ENCODE data around the gene TTC39B.

Gene TTC39B

DNA sequence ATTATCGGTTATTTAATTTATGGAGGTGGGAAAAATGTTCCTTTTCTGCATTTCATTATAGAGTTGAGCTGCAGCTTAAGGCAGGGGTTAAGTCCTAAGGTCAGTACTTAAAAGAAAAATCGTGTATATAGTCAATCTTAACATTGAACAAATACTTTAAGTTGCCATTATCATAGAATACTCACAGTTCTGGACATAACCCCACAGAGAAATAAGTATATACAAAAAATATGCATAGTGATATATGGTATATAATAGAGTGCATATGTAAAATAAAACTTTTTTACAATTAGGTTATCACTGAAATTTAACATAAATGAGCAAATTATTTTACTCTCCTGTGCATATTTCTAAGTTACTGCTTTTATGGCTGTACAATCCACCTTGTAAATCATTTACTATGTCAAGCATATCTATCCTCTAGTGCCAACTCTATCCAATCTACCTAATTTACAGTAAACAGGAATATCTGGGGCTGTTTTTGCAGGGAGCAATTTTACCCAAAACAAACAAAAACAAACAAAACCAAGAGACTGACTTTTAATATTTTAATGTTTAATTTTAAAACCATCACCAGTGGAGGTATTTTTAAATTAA lies 28.8 kb downstream of the TTC39B start:
- DNase-seq (ENCODE audit: insufficient read length, low spot score) (no peak), FAIRE-seq (no peak)
- TF ChIP-seq CTCF (IDR thresholded peaks at IDR 0.05; ENCODE audit: insufficient read depth, missing control alignments) = no peak

DNA sequence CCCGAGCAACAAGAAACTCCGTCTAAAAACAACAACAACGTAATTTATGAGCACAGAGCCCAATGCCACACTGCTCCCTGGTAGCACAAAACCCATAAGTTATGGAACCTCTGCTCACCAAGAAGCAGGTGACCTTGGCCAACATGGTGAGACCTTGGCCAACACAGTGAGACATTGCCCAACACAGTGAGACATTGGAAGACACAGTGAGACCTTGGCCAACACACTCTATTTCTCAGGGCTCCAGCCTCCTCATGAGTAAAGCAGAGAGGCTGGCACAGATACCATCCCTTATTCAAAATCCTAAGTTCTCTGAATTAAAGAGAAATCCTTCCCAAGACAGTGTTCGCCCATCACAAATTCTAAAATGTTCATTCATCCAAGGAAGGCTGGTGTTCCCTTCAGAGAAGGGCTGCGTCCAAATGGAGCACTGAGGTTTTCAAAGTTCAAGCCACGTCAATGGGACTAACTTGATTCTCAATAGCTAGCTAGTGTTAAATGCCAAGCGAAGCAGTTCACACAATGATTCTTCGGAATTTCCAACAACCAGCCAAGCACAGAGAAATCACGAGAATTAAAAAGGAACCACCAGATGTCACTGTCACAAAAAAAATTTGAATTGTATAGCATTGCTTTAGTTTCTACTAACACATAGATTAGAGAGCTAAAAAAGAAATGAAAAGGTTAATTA lies 29.5 kb downstream of the TTC39B start:
- FAIRE-seq = peak; percentile 75

DNA sequence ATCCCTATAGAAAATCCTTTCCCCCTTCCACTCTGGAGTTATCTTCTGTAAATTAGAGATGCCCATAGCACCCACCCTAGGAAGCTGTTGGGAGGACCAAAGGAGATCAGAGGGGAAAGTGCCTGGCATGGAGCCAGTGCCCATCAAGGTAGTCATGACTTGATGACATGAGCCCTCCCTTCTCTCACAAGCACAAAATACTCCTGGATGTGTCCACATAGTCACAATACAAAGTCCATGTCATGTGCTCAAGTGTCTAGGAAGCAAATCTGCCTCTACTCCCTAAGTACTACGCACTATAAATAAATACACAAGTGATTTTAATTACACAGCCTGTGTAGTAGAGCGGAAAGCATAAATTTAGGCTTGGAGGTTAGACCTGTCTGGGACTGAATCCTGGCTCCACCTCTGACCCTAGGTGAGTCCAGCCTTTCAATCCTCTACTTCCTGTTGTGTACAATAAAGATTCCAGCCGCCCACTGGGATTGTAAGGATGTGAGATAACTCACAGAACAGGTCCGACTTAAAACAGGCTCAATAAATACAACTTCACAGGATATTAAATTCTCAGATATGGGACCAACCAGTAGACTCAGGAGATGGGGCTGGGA lies 30.6 kb downstream of the TTC39B start:
- FAIRE-seq = no peak
- TF ChIP-seq CTCF (IDR thresholded peaks at IDR 0.05; ENCODE audit: insufficient read depth, missing control alignments) = no peak
- DNase-seq (ENCODE audit: insufficient read length, low spot score) = no peak

More for the DNA sequence above, 29.5 kb downstream of the TTC39B start:
- no peak for DNase-seq (ENCODE audit: insufficient read length, low spot score)
- TF ChIP-seq CTCF (IDR thresholded peaks at IDR 0.05; ENCODE audit: insufficient read depth, missing control alignments) = peak; percentile 43

DNA sequence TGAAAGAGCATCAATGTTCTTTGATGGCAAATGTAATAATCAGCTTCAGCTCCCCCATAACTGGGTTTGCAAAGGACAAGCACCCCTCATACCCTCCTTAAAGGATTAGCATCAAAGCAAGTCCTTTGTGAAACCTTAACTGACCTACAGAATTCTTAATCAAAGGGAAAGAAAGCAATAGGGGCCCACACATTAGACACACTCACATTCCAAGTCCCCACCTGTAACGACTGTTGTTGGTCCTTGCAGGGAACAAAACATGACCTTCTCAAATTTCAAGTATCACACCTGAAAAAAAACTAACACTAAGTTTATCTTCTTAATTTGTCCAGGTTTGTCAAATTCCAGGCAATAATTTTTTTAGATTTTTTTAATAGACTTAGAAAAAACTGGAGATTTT lies 32.6 kb downstream of the TTC39B start:
- no peak for DNase-seq (ENCODE audit: insufficient read length, low spot score)
- FAIRE-seq = no peak
- TF ChIP-seq CTCF (IDR thresholded peaks at IDR 0.05; ENCODE audit: insufficient read depth, missing control alignments) = no peak

- DNase-seq (ENCODE audit: insufficient read length, low spot score) = no peak
- FAIRE-seq = no peak
- no peak for TF ChIP-seq CTCF (IDR thresholded peaks at IDR 0.05; ENCODE audit: insufficient read depth, missing control alignments)
Observed at GRCh38 chr9:15272377-15272928, 34.6 kb downstream of the TTC39B start.

DNA sequence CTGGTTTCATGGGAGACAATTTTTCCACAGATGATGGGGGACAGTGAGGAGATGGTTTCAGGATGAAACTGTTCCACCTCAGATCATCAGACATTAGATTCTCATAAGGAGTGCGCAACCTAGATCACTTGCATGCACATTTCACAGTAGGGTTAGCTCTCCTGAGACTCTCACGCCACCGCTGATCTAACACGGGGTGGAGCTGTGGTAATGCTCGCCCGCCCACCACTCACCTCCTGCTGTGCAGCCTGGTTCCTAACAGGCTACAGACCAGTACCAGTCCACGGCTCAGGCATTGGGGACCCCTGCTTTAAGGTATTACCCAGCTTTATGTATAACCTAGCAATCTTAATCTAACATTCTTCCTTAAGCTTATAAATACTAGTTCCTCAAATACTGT lies 35.6 kb downstream of the TTC39B start:
- FAIRE-seq (no peak), DNase-seq (ENCODE audit: insufficient read length, low spot score) (no peak)
- no peak for TF ChIP-seq CTCF (IDR thresholded peaks at IDR 0.05; ENCODE audit: insufficient read depth, missing control alignments)
